ENCODE measurements around the gene CEP135.

Gene CEP135

DNA sequence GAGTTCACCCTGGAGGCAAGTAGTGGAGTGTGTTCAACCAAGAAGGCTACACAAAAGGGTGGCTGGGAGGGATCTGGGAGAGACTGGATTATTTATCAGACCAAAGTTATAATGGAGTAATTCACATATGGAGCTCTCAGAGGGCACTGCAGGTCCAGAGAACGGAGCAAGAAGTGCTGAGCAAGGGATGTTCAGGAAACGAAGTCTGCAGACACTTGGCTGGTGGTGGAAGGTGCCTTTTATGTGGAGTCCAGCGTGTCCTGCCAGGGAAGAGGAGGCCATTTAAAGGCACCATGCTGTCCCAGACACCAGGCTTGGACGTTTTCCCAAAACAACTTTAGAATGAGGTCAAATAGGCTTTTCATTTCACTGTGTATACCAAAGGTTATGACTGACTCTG lies 130.1 kb downstream of the CEP135 start:
- H3K4me3 Mint-ChIP-seq: no peak overlapping the region
- H3K36me3 Mint-ChIP-seq (ENCODE audit: low read depth): peaks cover 46% of the 10 kb centered on the region
- H3K9me3 Mint-ChIP-seq: peaks cover 29% of the 10 kb centered on the region
- H3K27me3 Mint-ChIP-seq (ENCODE audit: low read depth, poor library complexity): no peaks in the 10 kb centered on the region
- no peak for DNase-seq
- peak overlapping the region; percentile 88 for H3K27ac Mint-ChIP-seq
- H3K4me1 Mint-ChIP-seq: peaks cover 52% of the 10 kb centered on the region
- no peak for TF ChIP-seq CTCF (IDR thresholded peaks at IDR 0.05)

DNA sequence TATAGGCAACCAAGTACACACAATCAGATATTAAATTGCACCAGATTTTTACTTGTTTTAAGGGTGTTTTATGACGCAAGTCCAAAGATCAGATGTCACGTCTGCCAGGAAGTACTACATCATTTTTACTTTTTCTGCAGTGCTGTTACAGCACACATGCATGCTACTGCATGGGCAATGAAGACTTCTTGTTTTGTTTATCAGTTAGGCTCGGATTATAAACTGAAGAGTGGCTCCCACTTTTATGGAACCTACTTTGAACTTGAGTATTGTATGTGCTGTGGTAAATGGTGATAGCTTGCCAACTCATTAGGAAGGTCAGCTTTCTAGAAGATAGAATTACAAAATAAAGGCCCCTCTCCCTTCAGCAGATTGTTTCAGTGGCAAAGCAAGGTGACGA lies 131.6 kb downstream of the CEP135 start:
- peak overlapping the region; percentile 83 for H3K27ac Mint-ChIP-seq
- H3K36me3 Mint-ChIP-seq (ENCODE audit: low read depth): peaks cover 31% of the 10 kb centered on the region
- TF ChIP-seq CTCF (IDR thresholded peaks at IDR 0.05): no peak
- peaks cover 14% of the 10 kb centered on the region for H3K9me3 Mint-ChIP-seq
- no peaks in the 10 kb centered on the region for H3K27me3 Mint-ChIP-seq (ENCODE audit: low read depth, poor library complexity)
- no peak overlapping the region for H3K4me3 Mint-ChIP-seq
- DNase-seq: no peak
- H3K4me1 Mint-ChIP-seq: peaks cover 52% of the 10 kb centered on the region

DNA sequence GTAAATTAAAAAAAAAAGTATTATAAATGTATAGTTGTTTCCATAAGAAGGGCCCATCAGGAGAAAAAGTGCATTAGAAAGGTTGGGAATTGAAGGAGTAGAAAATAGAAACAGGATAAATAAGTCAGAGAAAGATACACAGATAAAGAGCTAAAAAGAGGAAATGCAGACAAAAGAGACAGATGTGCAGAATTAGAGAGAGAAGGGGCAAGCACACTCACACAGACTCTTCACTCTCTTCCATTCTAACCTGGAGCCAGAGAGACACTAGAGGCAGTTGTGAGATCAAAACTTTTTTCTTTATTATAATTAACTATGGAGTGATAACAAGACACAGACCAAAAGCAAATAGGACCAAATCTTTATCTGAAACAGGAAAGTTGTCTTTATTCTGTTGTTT lies 134.1 kb downstream of the CEP135 start:
- H3K9me3 Mint-ChIP-seq: no peaks in the 10 kb centered on the region
- peaks cover 6% of the 10 kb centered on the region for H3K36me3 Mint-ChIP-seq (ENCODE audit: low read depth)
- DNase-seq: no peak

More for the DNA sequence above, 134.1 kb downstream of the CEP135 start:
- TF ChIP-seq CTCF (IDR thresholded peaks at IDR 0.05): no peak
- H3K27me3 Mint-ChIP-seq (ENCODE audit: low read depth, poor library complexity): no peaks in the 10 kb centered on the region
- peak overlapping the region; percentile 33 for H3K27ac Mint-ChIP-seq
- no peak overlapping the region for H3K4me3 Mint-ChIP-seq
- H3K4me1 Mint-ChIP-seq: peaks cover 47% of the 10 kb centered on the region

All from nephron progenitor cell (in vitro differentiated cells).